NAMALWA (cell line): ENCODE measurements around the gene PCDHGA1.

Experiments
- DNase-seq: peaks from one replicate; pipeline ENCODE4 v3.0.0-alpha.2; 2015; ENCODE audit warnings: low spot score

PCDHGA1 gene

DNA sequence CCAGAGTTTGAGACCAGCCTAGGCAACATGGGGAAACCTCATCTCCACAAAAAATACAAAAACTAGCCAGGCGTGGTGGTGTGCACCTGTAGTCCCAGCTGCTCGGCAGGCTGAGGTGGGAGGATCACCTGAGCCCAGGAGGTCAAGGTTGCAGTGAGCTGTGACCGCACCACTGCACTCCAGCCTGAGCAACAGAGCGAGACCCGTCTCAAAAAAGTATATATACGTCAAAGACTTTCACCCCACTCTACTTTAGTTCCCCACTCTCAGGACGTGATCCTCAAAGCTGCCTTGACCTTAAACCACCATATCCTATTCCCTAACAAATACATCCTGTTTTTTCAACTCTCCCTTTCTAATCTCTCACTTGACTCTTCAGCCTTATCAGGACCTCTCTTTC, 199.6 kb downstream of the PCDHGA1 start:
- DNase-seq, result peak; percentile 35

DNA sequence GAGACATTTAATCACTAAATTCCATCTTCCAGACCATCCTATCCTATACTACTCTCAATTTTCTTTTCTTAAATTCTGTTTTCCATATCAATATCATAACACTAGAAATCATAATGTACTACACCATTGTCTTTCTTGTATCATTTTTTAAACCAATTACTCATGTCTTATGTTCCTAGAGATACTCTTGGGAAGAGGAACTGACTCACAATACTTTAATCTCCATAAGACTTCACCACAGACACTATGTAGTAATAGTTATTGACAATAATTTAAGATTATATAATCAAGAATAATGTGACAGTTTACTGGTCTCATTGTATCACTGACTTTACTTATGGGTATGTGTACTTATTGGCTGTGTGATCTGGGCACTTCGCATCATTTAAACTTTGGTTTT, 202.4 kb downstream of the PCDHGA1 start:
- DNase-seq, result no peak

DNA sequence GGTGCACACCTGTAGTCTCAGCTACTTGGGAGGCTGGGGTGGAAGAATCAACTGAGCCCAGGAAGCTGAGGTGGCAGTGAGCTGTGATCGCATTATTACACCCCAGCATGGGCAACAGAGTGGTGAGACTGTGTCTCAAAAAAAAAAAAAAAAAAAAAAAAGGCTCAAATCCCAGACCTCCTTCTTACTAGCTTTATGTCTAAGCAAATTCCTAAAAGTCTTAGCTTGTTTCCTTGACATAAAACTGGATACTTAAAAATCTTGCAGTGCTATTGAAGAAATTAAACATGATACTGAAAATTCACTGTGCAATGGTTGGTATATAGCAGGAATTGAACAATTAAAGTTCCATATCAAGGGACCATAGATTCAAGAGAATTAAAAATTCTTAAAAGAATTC, 203.6 kb downstream of the PCDHGA1 start:
- no peak for DNase-seq

DNA sequence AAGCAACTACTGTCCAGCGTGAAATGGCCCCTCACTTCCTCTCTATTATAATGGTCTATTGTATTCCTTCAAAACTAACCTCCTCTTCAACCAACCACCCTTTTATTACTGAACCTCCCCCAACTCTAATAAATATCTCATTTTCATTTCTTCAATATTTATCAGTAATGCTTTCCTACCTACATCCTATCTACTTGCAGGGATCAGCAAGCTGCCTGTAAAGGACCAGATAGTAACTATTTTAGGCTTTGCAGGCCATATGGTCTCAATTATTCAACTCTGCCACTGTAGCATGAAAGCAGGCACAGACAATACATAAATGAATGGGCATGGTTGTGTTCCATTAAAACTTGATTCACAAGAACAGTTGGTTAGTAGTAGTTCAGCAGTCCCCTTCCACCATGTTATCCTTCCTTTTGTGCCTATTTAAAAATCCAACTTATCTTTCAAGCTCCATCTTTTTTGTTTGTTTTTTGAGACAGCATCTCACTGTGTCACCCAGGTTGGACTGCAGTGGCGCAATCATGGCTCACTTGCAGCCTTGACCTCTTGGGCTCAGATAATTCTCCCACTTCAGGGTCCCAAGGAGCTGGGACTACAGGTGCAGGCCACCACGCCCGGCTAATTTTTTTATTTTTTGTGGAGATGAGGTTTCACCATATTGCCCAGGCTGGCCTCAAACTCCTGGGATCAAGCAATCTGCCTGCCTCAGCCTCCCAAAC, 204.3 kb downstream of the PCDHGA1 start:
- no peak for DNase-seq

GRCh38 chr5:141543053-141543452, 212.7 kb downstream of the PCDHGA1 start:
- DNase-seq, result no peak

DNA sequence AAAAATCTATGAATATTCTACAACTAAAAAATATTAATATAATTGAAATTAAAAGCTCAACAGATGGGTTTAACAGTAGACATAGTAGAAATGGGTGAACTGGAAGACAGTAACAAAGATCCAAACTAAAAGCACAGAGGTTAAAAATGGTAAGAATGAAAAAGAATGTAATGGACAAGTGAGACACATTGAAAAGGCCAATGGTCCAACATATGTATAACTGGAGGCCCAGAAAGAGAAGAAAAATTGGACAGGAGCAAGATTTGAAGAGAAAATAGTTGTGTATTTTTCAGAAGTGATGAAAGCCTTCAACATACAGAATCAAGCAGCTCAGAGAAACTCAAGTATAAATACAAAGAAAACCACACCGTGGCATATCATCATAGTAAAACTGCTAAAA, 217.2 kb downstream of the PCDHGA1 start:
- DNase-seq, result no peak

DNA sequence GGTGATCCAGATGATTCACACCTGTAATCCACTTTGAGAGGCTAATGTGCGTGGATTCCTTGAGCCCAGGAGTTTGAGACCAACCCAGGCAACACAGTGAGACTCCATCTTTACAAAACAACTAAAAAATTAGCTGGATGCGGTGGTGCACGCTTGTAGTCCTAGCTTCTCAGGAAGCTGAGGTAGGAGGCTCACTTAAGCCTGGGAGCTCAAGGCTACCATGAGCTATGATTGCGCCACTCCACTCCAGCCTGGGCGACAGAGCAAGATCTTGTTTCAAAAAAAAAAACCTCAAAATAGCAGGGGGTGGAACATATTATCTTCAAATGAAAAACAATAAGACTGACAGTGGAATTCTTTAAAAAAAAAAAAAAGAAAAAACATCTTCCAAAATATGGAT, 217.6 kb downstream of the PCDHGA1 start:
- no peak for DNase-seq

- peak; percentile 88 for DNase-seq
Observed at GRCh38 chr5:141557681-141558136, 227.4 kb downstream of the PCDHGA1 start.

GRCh38 chr5:141558150-141558549, 227.8 kb downstream of the PCDHGA1 start:
- DNase-seq, result no peak

DNA sequence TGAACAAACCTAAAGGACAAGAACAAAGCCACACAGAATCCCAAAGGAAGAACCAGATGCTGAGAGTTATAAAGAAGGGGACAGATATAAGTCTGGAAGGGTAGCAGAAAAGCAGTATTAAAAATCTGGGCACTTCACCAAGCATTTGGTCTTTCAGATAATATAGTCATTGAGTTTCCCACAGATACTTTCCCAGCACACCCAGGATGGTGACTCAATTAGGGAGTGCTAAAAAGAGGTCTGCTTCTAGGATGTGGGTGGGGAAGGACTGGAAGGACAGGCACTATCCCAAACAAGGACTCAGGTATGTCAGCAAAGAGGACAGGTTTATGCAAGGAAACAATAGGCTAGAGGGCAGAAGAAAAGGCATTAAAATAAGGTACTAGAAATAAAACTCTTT, 229.1 kb downstream of the PCDHGA1 start:
- DNase-seq, result no peak

- DNase-seq, result no peak
Observed at GRCh38 chr5:141560151-141560550, 229.8 kb downstream of the PCDHGA1 start.

DNA sequence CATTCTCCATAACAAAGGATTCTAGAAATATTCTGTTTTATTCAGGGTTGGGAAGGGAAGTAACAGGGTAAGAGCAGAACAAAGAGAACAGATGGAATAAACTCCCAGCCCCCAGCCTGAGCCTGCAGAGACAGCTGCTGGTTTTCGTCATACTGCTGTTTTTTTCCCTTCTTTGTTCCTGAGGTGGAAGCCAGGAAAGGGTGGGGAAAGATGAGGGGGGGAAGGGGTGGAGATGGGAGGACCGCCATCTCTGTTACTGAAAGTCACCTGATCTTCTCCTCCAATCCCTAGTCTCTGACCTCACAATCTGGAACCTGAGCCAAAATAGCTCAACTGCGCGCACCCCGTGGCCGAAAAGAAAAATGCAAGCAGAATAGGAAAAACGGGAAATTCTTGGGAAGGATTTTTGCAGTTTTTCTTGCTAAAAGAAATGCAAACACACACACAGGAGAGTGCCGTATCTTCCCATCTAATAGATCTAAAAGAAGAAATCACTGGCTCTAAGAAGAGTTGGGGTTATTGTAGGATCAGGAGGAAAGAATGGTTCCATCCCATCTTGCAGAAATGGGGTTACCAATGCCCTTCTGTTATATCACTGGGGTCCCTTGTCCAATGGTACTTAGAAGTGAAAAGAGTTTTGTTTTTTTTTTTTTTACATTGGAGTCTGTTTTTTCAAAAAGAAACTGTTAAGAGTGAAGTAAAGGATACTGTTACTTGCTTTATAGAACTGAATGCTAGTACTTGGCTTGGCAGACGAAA, 230.6 kb downstream of the PCDHGA1 start:
- DNase-seq, result peak; percentile 64
